NCI-H128 (cell line): Measurements from ENCODE around the gene ARFGEF2.

Source experiments
- DNase-seq: peaks from one replicate; lab custom pipeline; 2025; ENCODE audit not compliant: unreplicated experiment; lab: John Stamatoyannopoulos, UW

Gene ARFGEF2

GRCh38 chr20:48898896-48899530 lies 22.5 kb upstream of the ARFGEF2 start:
- no peak for DNase-seq

- DNase-seq = no peak
Observed at GRCh38 chr20:48899881-48900280, 21.6 kb upstream of the ARFGEF2 start.

GRCh38 chr20:48901326-48901725 lies 20.2 kb upstream of the ARFGEF2 start:
- no peak for DNase-seq

- DNase-seq = no peak
Observed at GRCh38 chr20:48903705-48904104, 17.8 kb upstream of the ARFGEF2 start.

GRCh38 chr20:48904566-48905296 lies 16.8 kb upstream of the ARFGEF2 start:
- no peak for DNase-seq

- no peak for DNase-seq
Observed at GRCh38 chr20:48905297-48905647, 16.2 kb upstream of the ARFGEF2 start.

GRCh38 chr20:48906221-48906877 lies 15.2 kb upstream of the ARFGEF2 start:
- DNase-seq = no peak

GRCh38 chr20:48908656-48909319 lies 12.7 kb upstream of the ARFGEF2 start:
- no peak for DNase-seq

- no peak for DNase-seq
Observed at GRCh38 chr20:48909910-48910309, 11.6 kb upstream of the ARFGEF2 start.

GRCh38 chr20:48910347-48910781 lies 11.1 kb upstream of the ARFGEF2 start:
- DNase-seq = no peak

- DNase-seq = no peak
Observed at GRCh38 chr20:48912065-48912464, 9.4 kb upstream of the ARFGEF2 start.

GRCh38 chr20:48916699-48917098 lies 4.8 kb upstream of the ARFGEF2 start:
- no peak for DNase-seq

GRCh38 chr20:48919336-48919881 lies 2.1 kb upstream of the ARFGEF2 start:
- DNase-seq = no peak

GRCh38 chr20:48919882-48920526 lies 1.5 kb upstream of the ARFGEF2 start:
- DNase-seq = no peak

GRCh38 chr20:48920527-48921167 lies 864 bp upstream of the ARFGEF2 start:
- no peak for DNase-seq

GRCh38 chr20:48921883-48922820 lies 641 bp downstream of the ARFGEF2 start:
- DNase-seq = no peak

GRCh38 chr20:48923149-48923718 lies 1.7 kb downstream of the ARFGEF2 start:
- no peak for DNase-seq

- DNase-seq = no peak
Observed at GRCh38 chr20:48924756-48925109, 3.2 kb downstream of the ARFGEF2 start.

GRCh38 chr20:48926267-48926666 lies 4.8 kb downstream of the ARFGEF2 start:
- DNase-seq = no peak
